Endothelial cell of umbilical vein (primary cell): ENCODE data around the gene SERBP1. TPM values are rescaled to one million over a fixed set of nuclear protein-coding genes. Genes with fewer than 3 reads are reported as not detected.

Experiments used
- BruUV-seq: library from RNA; stranded (reverse); fragments of 400-500 nt; replicated peaks from 2 replicates; lab custom pipeline; 2021; lab: Mats Ljungman, UMichigan
- CTCF ChIA-PET: fragments of 300-600, 350-600 bp; sonication (Branson Sonifier 250); formaldehyde crosslinking; loops from one replicate; lab custom pipeline; 2021; ENCODE audit warnings: antibody characterized with exemption, inconsistent platforms; lab: Charles Lee
- POLR2A ChIA-PET: fragments of 300-600, 350-600 bp; sonication (Branson Sonifier 250); formaldehyde crosslinking; loops from one replicate; lab custom pipeline; 2021; ENCODE audit warnings: antibody characterized with exemption, inconsistent platforms; lab: Charles Lee
- DNase-seq: peaks from one replicate; pipeline ENCODE4 v3.0.0-alpha.2; 2011; ENCODE audit warnings: low read depth, low spot score
- FAIRE-seq: peaks from 2 replicates; lab custom pipeline; 2011; peaks lifted over from hg19 to GRCh38; lab: Jason Lieb, UNC
- H2AFZ ChIP-seq: 2 replicates; pipeline ENCODE4 v1.6.0; 2012; ENCODE audit warnings: low read depth, low read length, control low read depth, inconsistent platforms
- H3K27ac ChIP-seq: 2 replicates; pipeline ENCODE4 v1.5.1; 2011; ENCODE audit warnings: low read depth, mild to moderate bottlenecking, control low read depth, low read length, moderate library complexity; ENCODE audit not compliant: insufficient read depth
- H3K27me3 ChIP-seq, 2 experiments: 2 replicates each; pipeline versions ENCODE4 v1.6.0 to v1.6.1; 2011; ENCODE audit warnings: low read length in 2 of 2, mixed read lengths in 1 of 2; ENCODE audit not compliant: control insufficient read depth in 2 of 2, insufficient read depth in 2 of 2
- H3K36me3 ChIP-seq, 2 experiments: 2 replicates in 1 of 2; 3 replicates in 1 of 2; pipeline ENCODE4 v1.5.1; 2011; ENCODE audit warnings: low read length in 2 of 2, mild to moderate bottlenecking in 1 of 2, moderate library complexity in 1 of 2; ENCODE audit not compliant: control insufficient read depth in 2 of 2, insufficient read depth in 2 of 2; ENCODE audit errors: extremely low read depth in 1 of 2
- H3K4me1 ChIP-seq: 3 replicates; pipeline ENCODE4 v1.5.1; 2011; ENCODE audit warnings: mild to moderate bottlenecking, low read length; ENCODE audit not compliant: control insufficient read depth, insufficient read depth; ENCODE audit errors: extremely low read depth
- H3K4me2 ChIP-seq: 2 replicates; pipeline ENCODE4 v1.6.1; 2011; ENCODE audit warnings: low read length, control low read depth, mixed read lengths; ENCODE audit not compliant: insufficient read depth
- H3K4me3 ChIP-seq, 3 experiments: fragments of 200-600 bp in 1 of 3; sonication (generic), shearing (Covaris generic) in 1 of 3; replicated peaks in 1 of 3; 2 replicates each; pipeline ENCODE4 v1.5.1; 2011 to 2016; ENCODE audit warnings: control low read depth in 3 of 3, low read length in 3 of 3, mild to moderate bottlenecking in 2 of 3, inconsistent platforms in 1 of 3, low read depth in 1 of 3, moderate library complexity in 1 of 3; ENCODE audit not compliant: insufficient read depth in 1 of 3
- H3K79me2 ChIP-seq: 2 replicates; pipeline ENCODE4 v1.6.0; 2012; ENCODE audit warnings: low read length, inconsistent platforms; ENCODE audit not compliant: control insufficient read depth, insufficient read depth
- H3K9ac ChIP-seq: replicated peaks from 2 replicates; pipeline ENCODE3; 2011; ENCODE audit warnings: low read length, control low read depth; ENCODE audit not compliant: insufficient read depth; ENCODE audit errors: extremely low read depth
- H3K9me1 ChIP-seq: replicated peaks from 3 replicates; pipeline ENCODE4 v1.6.0; 2011; ENCODE audit warnings: mild to moderate bottlenecking, low read length; ENCODE audit not compliant: control insufficient read depth, insufficient read depth; ENCODE audit errors: extremely low read depth
- H3K9me3 ChIP-seq: replicated peaks from 2 replicates; pipeline ENCODE4 v1.5.1; 2012; ENCODE audit warnings: low read length, inconsistent platforms; ENCODE audit not compliant: control insufficient read depth, insufficient read depth
- H4K20me1 ChIP-seq: replicated peaks from 2 replicates; pipeline ENCODE3; 2011; ENCODE audit warnings: mild to moderate bottlenecking, low read length; ENCODE audit not compliant: control insufficient read depth, insufficient read depth; ENCODE audit errors: extremely low read depth
- CTCF ChIP-seq, 2 donors: IDR thresholded peaks; 1 replicate in 1 of 2; 2 replicates in 1 of 2; pipeline ENCODE4 v1.5.1; 2011; ENCODE audit warnings: low read length in 2 of 2, mild to moderate bottlenecking in 2 of 2, moderate library complexity in 2 of 2, control low read depth in 1 of 2, inconsistent platforms in 1 of 2, low read depth in 1 of 2; ENCODE audit not compliant: insufficient read depth in 1 of 2; ENCODE audit errors: extremely low read depth in 1 of 2
- FOS ChIP-seq: IDR thresholded peaks from 2 replicates; pipeline ENCODE4 v1.6.1; 2011; ENCODE audit warnings: mild to moderate bottlenecking, low read length, moderate library complexity, borderline replicate concordance; ENCODE audit not compliant: insufficient read depth
- JUN ChIP-seq: IDR thresholded peaks from 2 replicates; pipeline ENCODE4 v1.6.1; 2011; ENCODE audit warnings: borderline replicate concordance, low read depth; ENCODE audit not compliant: insufficient read length, insufficient read depth
- MAX ChIP-seq: IDR thresholded peaks from 2 replicates; pipeline ENCODE4 v1.6.1; 2011; ENCODE audit not compliant: insufficient read depth, insufficient read length
- POLR2A ChIP-seq: IDR thresholded peaks from 2 replicates; pipeline ENCODE4 v1.6.1; 2012; ENCODE audit warnings: low read depth, mild to moderate bottlenecking, control low read depth, low read length
- POLR2AphosphoS5 ChIP-seq: IDR thresholded peaks from 2 replicates; pipeline ENCODE4 v1.6.1; 2012; ENCODE audit warnings: low read depth, mild to moderate bottlenecking, control low read depth, low read length, moderate library complexity; ENCODE audit not compliant: insufficient read depth
- dilution Hi-C: fragments of 300-500 bp; cut with MboI; formaldehyde crosslinking; loops from one replicate; pipeline ENCODE4 v1.15.0; 2019; ENCODE audit warnings: low sequenced_read_pairs; ENCODE audit not compliant: extremely low pct_ligation_motif_present
- intact Hi-C: fragments of 100-400 bp; cut with micrococcal nuclease; formaldehyde crosslinking; loops from one replicate; pipeline ENCODE4 v1.10.0; 2022
- polyA plus RNA-seq, 4 experiments: library from polyadenylated mRNA; depleted of rRNA in 3 of 4; stranded (reverse) in 3 of 4; unstranded in 1 of 4; fragments of >200 nt; gene quantifications; 2 replicates each; pipeline versions ENCODE4 v1.2.1 to v1.2.3, GENCODE V29; 2011 to 2012; ENCODE audit warnings: missing spikeins in 1 of 4
- total RNA-seq: library from RNA; stranded (reverse); gene quantifications from 2 replicates; pipeline ENCODE4 v1.2.3, GENCODE V29; 2021

The SERBP1 gene
- total and polyA plus RNA-seq, 2 donors (not counting 3 experiments of a cell fraction or from before 2014, with no cell fraction given), result 145 to 293 TPM

GRCh38 chr1:67460676-67461500 lies 30.7 kb upstream of the SERBP1 start:
- FAIRE-seq (peak; percentile 35), DNase-seq (no peak)
- Histone ChIP-seq H2AFZ (no peak overlapping the region), H3K4me3 (no peak overlapping the region), H3K36me3 (no peaks in the 10 kb centered on the region), H3K9ac (no peak overlapping the region), H3K27me3 (no peaks in the 10 kb centered on the region), H3K4me2 (no peak overlapping the region), H3K9me1 (no peaks in the 10 kb centered on the region), H3K9me3 (no peaks in the 10 kb centered on the region), H3K4me1 (peaks cover 12% of the 10 kb centered on the region), H3K27ac (no peak overlapping the region), H4K20me1 (no peaks in the 10 kb centered on the region), H3K79me2 (no peaks in the 10 kb centered on the region)
- ChIA-PET POLR2A (no interaction called here), CTCF (interaction anchor here (1.7 kb wide), 1 partner anchor 40 kb away, joined by 6 read pairs; no protein-coding TSS in a partner anchor)
- dilution Hi-C loops (no loop called here), intact Hi-C loops (loop anchor here (10.0 kb wide), 1 partner anchor 406 kb away; the partner anchor contains the start of gene SLC35D1)
- TF ChIP-seq POLR2A, result no peak
- TF ChIP-seq MAX, result no peak
- TF ChIP-seq FOS, result no peak
- no peak for TF ChIP-seq JUN
- TF ChIP-seq POLR2AphosphoS5, result no peak
- BruUV-seq, result no TSS peak

GRCh38 chr1:67459068-67459467 lies 28.9 kb upstream of the SERBP1 start:
- Histone ChIP-seq H3K9ac (no peak overlapping the region), H3K4me3 (no peak overlapping the region), H3K9me3 (no peaks in the 10 kb centered on the region), H2AFZ (no peak overlapping the region), H3K27ac (no peak overlapping the region), H3K36me3 (no peaks in the 10 kb centered on the region), H3K79me2 (no peaks in the 10 kb centered on the region), H3K4me2 (no peak overlapping the region), H3K9me1 (no peaks in the 10 kb centered on the region), H4K20me1 (no peaks in the 10 kb centered on the region), H3K4me1 (no peaks in the 10 kb centered on the region), H3K27me3 (no peaks in the 10 kb centered on the region)
- DNase-seq (no peak), FAIRE-seq (no peak)
- ChIA-PET POLR2A (no interaction called here), CTCF (no interaction called here)
- no peak for TF ChIP-seq MAX
- no peak for TF ChIP-seq CTCF (IDR thresholded peaks at IDR 0.05; ENCODE audit: extremely low read depth in 1 of 2, insufficient read depth in 1 of 2, low read depth in 1 of 2, low read length in 2 of 2)
- TF ChIP-seq FOS, result no peak
- no peak for TF ChIP-seq POLR2A
- intact Hi-C loops, result no loop called here
- dilution Hi-C loops, result no loop called here
- BruUV-seq, result no TSS peak
